WTC11 (cell line): ENCODE measurements around the gene ZBTB12. TPM values are rescaled to one million over a fixed set of nuclear protein-coding genes. Genes with fewer than 3 reads are reported as not detected.
"Not testable (repeated sequence)": the region's sequence is repeated elsewhere in the genome, so short reads cannot be mapped to it uniquely, and the experiment has no call there.

Experiments
- ATAC-seq: fragments of 200-7000 bp; cut with Tn5 transposase; 2 replicates; pipeline ENCODE4 v1.10.0; 2021; ENCODE audit warnings: mild to moderate bottlenecking, moderate library complexity
- CTCF ChIA-PET: fragments of 300-600 bp; sonication (Branson Sonifier 250); formaldehyde crosslinking; loops from one replicate; lab custom pipeline; 2021; ENCODE audit warnings: antibody characterized with exemption; lab: Charles Lee
- POLR2A ChIA-PET: fragments of 350-600 bp; sonication (Branson Sonifier 250); formaldehyde crosslinking; loops from one replicate; lab custom pipeline; 2021; ENCODE audit warnings: antibody characterized with exemption; lab: Charles Lee
- DNase-seq: peaks from one replicate; pipeline ENCODE4 v3.0.0; 2021; ENCODE audit warnings: low spot score
- H3K27ac Mint-ChIP-seq: 2 replicates; pipeline ENCODE4 v1.8.0; 2021; ENCODE audit warnings: mixed read lengths
- H3K27me3 Mint-ChIP-seq: 2 replicates; pipeline ENCODE4 v1.8.0; 2021; ENCODE audit warnings: low read depth, mild to moderate bottlenecking, moderate library complexity, mixed read lengths
- H3K36me3 Mint-ChIP-seq: 2 replicates; pipeline ENCODE4 v1.8.0; 2021; ENCODE audit warnings: mixed read lengths
- H3K4me1 Mint-ChIP-seq: 2 replicates; pipeline ENCODE4 v1.8.0; 2022; ENCODE audit warnings: mixed read lengths
- H3K4me3 Mint-ChIP-seq: 2 replicates; pipeline ENCODE4 v1.8.0; 2021; ENCODE audit warnings: mild to moderate bottlenecking, moderate library complexity, mixed read lengths
- H3K9me3 Mint-ChIP-seq: 2 replicates; pipeline ENCODE4 v1.8.0; 2021; ENCODE audit warnings: mixed read lengths
- ATF1 ChIP-seq: sonication (generic); formaldehyde crosslinking; IDR thresholded peaks from 2 replicates; pipeline ENCODE4 v1.8.1; 2023; ENCODE audit warnings: mild to moderate bottlenecking, moderate library complexity, missing genetic modification reagents
- GRHL2 ChIP-seq: fragments of 250-450 bp; sonication (Bioruptor Pico); IDR thresholded peaks from 2 replicates; pipeline ENCODE4 v1.8.0; 2022; ENCODE audit warnings: mild to moderate bottlenecking, moderate library complexity; ENCODE audit not compliant: insufficient replicate concordance, severe bottlenecking
- NR2C2 ChIP-seq: sonication (generic); formaldehyde crosslinking; IDR thresholded peaks from 2 replicates; pipeline ENCODE4 v1.8.0; 2022; ENCODE audit warnings: mild to moderate bottlenecking, missing genetic modification reagents
- SMAD4 ChIP-seq: sonication (generic); formaldehyde crosslinking; IDR thresholded peaks from 2 replicates; pipeline ENCODE4 v1.8.0; 2022; ENCODE audit warnings: mild to moderate bottlenecking, missing genetic modification reagents
- USF2 ChIP-seq: sonication (generic); formaldehyde crosslinking; IDR thresholded peaks from 2 replicates; pipeline ENCODE4 v1.8.1; 2023; ENCODE audit warnings: mild to moderate bottlenecking, missing genetic modification reagents, moderate library complexity
- ZBTB43 ChIP-seq: sonication (generic); formaldehyde crosslinking; IDR thresholded peaks from 2 replicates; pipeline ENCODE4 v1.8.1; 2023; ENCODE audit warnings: mild to moderate bottlenecking, missing genetic modification reagents
- ZNF423 ChIP-seq: fragments of 250-450 bp; sonication (Bioruptor Pico); IDR thresholded peaks from 2 replicates; pipeline ENCODE4 v2.1.2; 2022; ENCODE audit warnings: mild to moderate bottlenecking, moderate library complexity
- ZNF425 ChIP-seq: fragments of 250-450 bp; sonication (Bioruptor Pico); conservative IDR thresholded peaks from 2 replicates; pipeline ENCODE4 v1.9.0; 2021; ENCODE audit warnings: mild to moderate bottlenecking
- ZNF512 ChIP-seq: sonication (generic); formaldehyde crosslinking; IDR thresholded peaks from 2 replicates; pipeline ENCODE4 v1.8.1; 2022; ENCODE audit warnings: missing genetic modification reagents, borderline replicate concordance
- ZSCAN18 ChIP-seq: fragments of 250-450 bp; sonication (Bioruptor Pico); IDR thresholded peaks from 2 replicates; pipeline ENCODE4 v2.1.2; 2022; ENCODE audit warnings: mild to moderate bottlenecking, moderate library complexity
- total RNA-seq: library from RNA; stranded (reverse); gene quantifications from 3 replicates; pipeline ENCODE4 v1.2.3, GENCODE V29; 2021

Gene ZBTB12
- total RNA-seq, 1 experiment from 2014 or later, result 24.0 TPM

- no peak for TF ChIP-seq USF2 (CRISPR knock-in tag)
- TF ChIP-seq NR2C2 (CRISPR knock-in tag), result no peak
- TF ChIP-seq ATF1 (CRISPR knock-in tag), result no peak
- TF ChIP-seq ZNF425, result no peak
- TF ChIP-seq ZNF512 (CRISPR knock-in tag), result no peak
- no peak for TF ChIP-seq GRHL2 (CRISPR knock-in tag)
- no peak for TF ChIP-seq SMAD4 (CRISPR knock-in tag)
- no peak for TF ChIP-seq ZBTB43 (CRISPR knock-in tag)
- TF ChIP-seq, all 79 proteins: peak for 0
These were observed 6.9 kb upstream of the ZBTB12 start (continued) for GRCh38 chr6:31908791-31909190.

- DNase-seq, H3K27ac Mint-ChIP-seq, H3K4me1 Mint-ChIP-seq, ATAC-seq, H3K4me3 Mint-ChIP-seq, H3K9me3 Mint-ChIP-seq, POLR2A ChIA-PET, H3K36me3 Mint-ChIP-seq, H3K27me3 Mint-ChIP-seq: not testable (repeated sequence)
- CTCF ChIA-PET, result interaction anchor here (1.2 to 1.7 kb wide), 2 partner anchors 15 kb away, joined by 3 to 4 read pairs; no protein-coding TSS in a partner anchor
These were observed 6.4 kb upstream of the ZBTB12 start for GRCh38 chr6:31908255-31908654.

GRCh38 chr6:31907158-31907813 lies 5.4 kb upstream of the ZBTB12 start:
- Mint-ChIP-seq H3K27ac (no peak overlapping the region), H3K27me3 (peaks cover 5% of the 10 kb centered on the region), H3K4me1 (peaks cover 14% of the 10 kb centered on the region), H3K4me3 (no peak overlapping the region), H3K9me3 (no peaks in the 10 kb centered on the region), H3K36me3 (no peaks in the 10 kb centered on the region)
- no peak for DNase-seq
- TF ChIP-seq ZSCAN18 (CRISPR knock-in tag), result no peak
- no peak for TF ChIP-seq SMAD4 (CRISPR knock-in tag)
- TF ChIP-seq ZNF423 (CRISPR knock-in tag), result no peak
- ATAC-seq, result no peak
- ChIA-PET POLR2A (interaction anchor here (0.7 to 1.1 kb wide), 3 partner anchors 11 to 361 kb away, joined by 3 to 7 read pairs (median 3); partner anchors contain the start of gene ATP6V1G2), CTCF (interaction anchor here (1.2 to 2.3 kb wide), 4 partner anchors 9 to 134 kb away, joined by 3 to 14 read pairs (median 4); no protein-coding TSS in a partner anchor)

GRCh38 chr6:31906727-31907126 lies 4.8 kb upstream of the ZBTB12 start:
- POLR2A ChIA-PET, result interaction anchor here (0.7 to 1.1 kb wide), 3 partner anchors 10 to 360 kb away, joined by 3 to 7 read pairs (median 3); partner anchors contain the start of gene ATP6V1G2
- not testable (repeated sequence) for H3K4me3 Mint-ChIP-seq

More at GRCh38 chr6:31906727-31907126, 4.8 kb upstream of the ZBTB12 start:
- peak overlapping the region; percentile 85 for H3K27ac Mint-ChIP-seq
- H3K36me3 Mint-ChIP-seq, ATAC-seq, DNase-seq, H3K9me3 Mint-ChIP-seq, H3K27me3 Mint-ChIP-seq: not testable (repeated sequence)
- CTCF ChIA-PET, result interaction anchor here (1.0 to 2.3 kb wide), 6 partner anchors 9 to 141 kb away, joined by 3 to 14 read pairs (median 4); no protein-coding TSS in a partner anchor
- H3K4me1 Mint-ChIP-seq, result peaks cover 14% of the 10 kb centered on the region
